Mesenchymal stem cell (in vitro differentiated cells and primary cell): ENCODE measurements around the gene PLK5.

Experiments
- DNase-seq: peaks from one replicate; pipeline ENCODE4 v3.0.0-alpha.2; 2013
- H2AFZ ChIP-seq: one replicate; pipeline ENCODE4 v1.6.1; 2013; ENCODE audit warnings: low read depth, mild to moderate bottlenecking, control low read depth, inconsistent platforms, low read length, moderate library complexity
- H2AK5ac ChIP-seq: 2 replicates; pipeline ENCODE4 v1.6.1; 2013; ENCODE audit warnings: low read length, moderate library complexity, mild to moderate bottlenecking, inconsistent platforms; ENCODE audit not compliant: severe bottlenecking
- H2BK120ac ChIP-seq: one replicate; pipeline ENCODE4 v1.6.1; 2013; ENCODE audit warnings: low read depth, mild to moderate bottlenecking, inconsistent platforms, low read length, moderate library complexity
- H2BK12ac ChIP-seq, 2 experiments: one replicate each; pipeline ENCODE4 v1.6.1; 2013; ENCODE audit warnings: inconsistent platforms in 2 of 2, low read length in 2 of 2, mild to moderate bottlenecking in 2 of 2, moderate library complexity in 2 of 2, control low read depth in 1 of 2
- H2BK15ac ChIP-seq: one replicate; pipeline ENCODE4 v1.6.1; 2013; ENCODE audit warnings: mild to moderate bottlenecking, low read depth, inconsistent platforms; ENCODE audit not compliant: poor library complexity, severe bottlenecking
- H2BK5ac ChIP-seq: 2 replicates; pipeline ENCODE4 v1.6.1; 2013; ENCODE audit warnings: low read depth, mild to moderate bottlenecking, low read length, control low read depth, inconsistent platforms; ENCODE audit not compliant: poor library complexity, severe bottlenecking
- H3K14ac ChIP-seq, 2 experiments: one replicate each; pipeline ENCODE4 v1.6.1; 2013; ENCODE audit warnings: inconsistent platforms in 2 of 2, low read length in 2 of 2, control low read depth in 1 of 2, mild to moderate bottlenecking in 1 of 2, moderate library complexity in 1 of 2
- H3K18ac ChIP-seq, 2 experiments: one replicate each; pipeline ENCODE4 v1.6.1; 2013; ENCODE audit warnings: inconsistent platforms in 2 of 2, low read length in 2 of 2, control low read depth in 1 of 2, low read depth in 1 of 2, mild to moderate bottlenecking in 1 of 2
- H3K23ac ChIP-seq, 2 experiments: one replicate each; pipeline ENCODE4 v1.6.1; 2013; ENCODE audit warnings: inconsistent platforms in 2 of 2, low read length in 2 of 2, mild to moderate bottlenecking in 2 of 2, moderate library complexity in 2 of 2, control low read depth in 1 of 2
- H3K27ac ChIP-seq: 2 replicates; pipeline ENCODE4 v1.5.1; 2013; ENCODE audit warnings: mild to moderate bottlenecking, moderate library complexity, low read length, control low read depth, inconsistent platforms; ENCODE audit not compliant: poor library complexity, severe bottlenecking
- H3K27me3 ChIP-seq, 2 experiments: 2 replicates each; pipeline versions ENCODE4 v1.6.1 to v1.7.0; 2013; ENCODE audit warnings: low read length in 2 of 2, mild to moderate bottlenecking in 2 of 2, moderate library complexity in 2 of 2, control low read depth in 1 of 2, inconsistent platforms in 1 of 2; ENCODE audit not compliant: control insufficient read depth in 1 of 2, insufficient read depth in 1 of 2
- H3K36me3 ChIP-seq, 2 experiments: 2 replicates each; pipeline versions ENCODE4 v1.6.1 to v1.7.0; 2013; ENCODE audit warnings: low read length in 2 of 2, control low read depth in 1 of 2, inconsistent platforms in 1 of 2, low read depth in 1 of 2, mild to moderate bottlenecking in 1 of 2; ENCODE audit not compliant: insufficient read depth in 2 of 2, control insufficient read depth in 1 of 2
- H3K4ac ChIP-seq, 2 experiments: one replicate each; pipeline ENCODE4 v1.6.1; 2013; ENCODE audit warnings: inconsistent platforms in 2 of 2, low read length in 2 of 2, mild to moderate bottlenecking in 2 of 2, moderate library complexity in 2 of 2, control low read depth in 1 of 2, low read depth in 1 of 2
- H3K4me1 ChIP-seq: 2 replicates; pipeline ENCODE4 v1.6.1; 2013; ENCODE audit warnings: low read depth, low read length, control low read depth; ENCODE audit not compliant: control insufficient read depth, insufficient read depth
- H3K4me2 ChIP-seq: 2 replicates; pipeline ENCODE4 v1.6.1; 2013; ENCODE audit warnings: low read length, mild to moderate bottlenecking, inconsistent platforms; ENCODE audit not compliant: poor library complexity, severe bottlenecking
- H3K4me3 ChIP-seq, 2 experiments: 2 replicates each; pipeline versions ENCODE4 v1.5.1 to v1.7.0; 2013; ENCODE audit warnings: low read length in 2 of 2, mild to moderate bottlenecking in 2 of 2, control low read depth in 1 of 2, low read depth in 1 of 2; ENCODE audit not compliant: insufficient read depth in 1 of 2
- H3K79me1 ChIP-seq: replicated peaks from 2 replicates; pipeline ENCODE4 v1.6.1; 2013; ENCODE audit warnings: mild to moderate bottlenecking, control low read depth, low read length, inconsistent platforms; ENCODE audit not compliant: poor library complexity, severe bottlenecking
- H3K9ac ChIP-seq: 2 replicates; pipeline ENCODE4 v1.7.0; 2013; ENCODE audit warnings: mild to moderate bottlenecking, low read length, moderate library complexity
- H3K9me3 ChIP-seq: 2 replicates; pipeline ENCODE4 v1.7.0; 2013; ENCODE audit warnings: mild to moderate bottlenecking, low read length; ENCODE audit not compliant: control insufficient read depth
- H4K8ac ChIP-seq: one replicate; pipeline ENCODE4 v1.6.1; 2013; ENCODE audit warnings: inconsistent platforms, mild to moderate bottlenecking, low read length, moderate library complexity
- H4K91ac ChIP-seq: one replicate; pipeline ENCODE4 v1.6.1; 2013; ENCODE audit warnings: mild to moderate bottlenecking, low read length, inconsistent platforms
- WGBS: methylation state at CpG from one replicate; pipeline ENCODE4 v1.1.7; 2013; ENCODE audit warnings: mixed read lengths; 5-methylcytosine and 5-hydroxymethylcytosine counted together

PLK5 gene

GRCh38 chr19:1513499-1514294 is 10.2 kb upstream of the PLK5 start:
- H3K4me1 ChIP-seq: peaks cover 22% of the 10 kb centered on the region
- H3K9me3 ChIP-seq: peaks cover 2% of the 10 kb centered on the region
- peak overlapping the region; percentile 81 for H4K8ac ChIP-seq
- H3K27ac ChIP-seq: no peak overlapping the region
- no peak overlapping the region for H3K14ac ChIP-seq
- no peak overlapping the region for H3K23ac ChIP-seq
- peak overlapping the region; percentile 4 for H2BK15ac ChIP-seq
- H3K27me3 ChIP-seq: peaks cover 9 to 51% of the 10 kb centered on the region in 2 experiments
- 13% methylated on average over 42 of the region's 52 CpGs for WGBS
- H4K91ac ChIP-seq: peak overlapping the region; percentile 67
- no peak overlapping the region for H2AK5ac ChIP-seq
- peak overlapping the region; percentile 84 for H3K4me2 ChIP-seq
- H3K18ac ChIP-seq: peak overlapping the region; percentile 61 to 66
- DNase-seq: peak; percentile 60
- peak overlapping the region; percentile 70 for H3K9ac ChIP-seq
- peak overlapping the region; percentile 24 for H2BK5ac ChIP-seq
- peak overlapping the region; percentile 44 to 66 for H3K4me3 ChIP-seq
- H2BK120ac ChIP-seq: peak overlapping the region; percentile 55
- H3K79me1 ChIP-seq: peaks cover 8% of the 10 kb centered on the region
- peak overlapping the region in 1 of 2 experiments; percentile 70 for H3K4ac ChIP-seq
- H2BK12ac ChIP-seq: peak overlapping the region in 1 of 2 experiments; percentile 38
- peaks cover 0 to 9% of the 10 kb centered on the region in 2 experiments for H3K36me3 ChIP-seq
- H2AFZ ChIP-seq: no peak overlapping the region

GRCh38 chr19:1514295-1514661 is 9.6 kb upstream of the PLK5 start:
- Histone ChIP-seq H3K4me3 (no peak overlapping the region), H2AK5ac (no peak overlapping the region), H2AFZ (no peak overlapping the region), H2BK5ac (no peak overlapping the region), H3K4me2 (no peak overlapping the region), H3K36me3 (peaks cover 0 to 9% of the 10 kb centered on the region in 2 experiments), H3K4me1 (peaks cover 22% of the 10 kb centered on the region), H4K91ac (no peak overlapping the region), H3K27me3 (peaks cover 11 to 55% of the 10 kb centered on the region in 2 experiments), H2BK12ac (no peak overlapping the region), H3K4ac (no peak overlapping the region), H3K9me3 (peaks cover 2% of the 10 kb centered on the region), H4K8ac (no peak overlapping the region), H3K79me1 (peaks cover 8% of the 10 kb centered on the region), H3K27ac (no peak overlapping the region), H3K9ac (no peak overlapping the region), H3K14ac (no peak overlapping the region), H2BK120ac (no peak overlapping the region), H3K23ac (no peak overlapping the region), H2BK15ac (no peak overlapping the region), H3K18ac (no peak overlapping the region)
- no peak for DNase-seq
- 74% methylated on average over 10 of the region's 10 CpGs for WGBS

GRCh38 chr19:1514986-1515721 is 8.7 kb upstream of the PLK5 start:
- H3K18ac ChIP-seq: no peak overlapping the region
- peaks cover 0 to 6% of the 10 kb centered on the region in 2 experiments for H3K36me3 ChIP-seq
- no peak overlapping the region for H2BK15ac ChIP-seq
- no peak overlapping the region for H3K4me2 ChIP-seq
- H3K27ac ChIP-seq: no peak overlapping the region
- H2BK120ac ChIP-seq: no peak overlapping the region
- no peak overlapping the region for H2AFZ ChIP-seq
- no peak overlapping the region for H3K4me3 ChIP-seq
- peaks cover 8% of the 10 kb centered on the region for H3K79me1 ChIP-seq
- H2BK12ac ChIP-seq: no peak overlapping the region
- no peak overlapping the region for H4K91ac ChIP-seq
- H3K27me3 ChIP-seq: peaks cover 11 to 58% of the 10 kb centered on the region in 2 experiments
- DNase-seq: no peak
- H3K14ac ChIP-seq: no peak overlapping the region
- H2BK5ac ChIP-seq: no peak overlapping the region
- no peak overlapping the region for H3K4ac ChIP-seq
- WGBS: 85% methylated on average over 13 of the region's 14 CpGs
- H4K8ac ChIP-seq: no peak overlapping the region
- no peak overlapping the region for H3K23ac ChIP-seq
- no peak overlapping the region for H2AK5ac ChIP-seq
- H3K4me1 ChIP-seq: peaks cover 22% of the 10 kb centered on the region
- H3K9ac ChIP-seq: no peak overlapping the region
- H3K9me3 ChIP-seq: peaks cover 2% of the 10 kb centered on the region

- Histone ChIP-seq H3K27ac (no peak overlapping the region), H2BK5ac (no peak overlapping the region), H2AFZ (no peak overlapping the region), H2BK120ac (no peak overlapping the region), H3K4me1 (peaks cover 22% of the 10 kb centered on the region), H3K27me3 (peaks cover 12 to 65% of the 10 kb centered on the region in 2 experiments), H2BK12ac (no peak overlapping the region), H3K14ac (no peak overlapping the region), H3K18ac (no peak overlapping the region), H3K36me3 (no peaks in the 10 kb centered on the region), H3K9me3 (peaks cover 2% of the 10 kb centered on the region), H3K23ac (no peak overlapping the region), H3K79me1 (peaks cover 8% of the 10 kb centered on the region), H4K91ac (no peak overlapping the region), H2AK5ac (no peak overlapping the region), H3K9ac (no peak overlapping the region), H3K4ac (no peak overlapping the region), H3K4me2 (no peak overlapping the region), H4K8ac (no peak overlapping the region), H2BK15ac (no peak overlapping the region), H3K4me3 (no peak overlapping the region)
- 79% methylated on average over 8 of the region's 8 CpGs for WGBS
- DNase-seq: no peak
Observed at GRCh38 chr19:1516395-1516753, 7.5 kb upstream of the PLK5 start.
